H1 (cell line): ENCODE results near the gene TMEM35B. TPM values are rescaled to one million over a fixed set of nuclear protein-coding genes. Genes with fewer than 3 reads are reported as not detected.

Source experiments
- CTCF ChIA-PET: fragments of 300-600 bp; sonication (Branson Sonifier 250); formaldehyde crosslinking; loops from one replicate; lab custom pipeline; 2021; ENCODE audit not compliant: partially characterized antibody; lab: Charles Lee
- POLR2A ChIA-PET: fragments of 300-600 bp; sonication (Branson Sonifier 250); formaldehyde crosslinking; loops from one replicate; lab custom pipeline; 2021; ENCODE audit warnings: inconsistent platforms; ENCODE audit not compliant: partially characterized antibody; lab: Charles Lee
- DNase-seq, 2 experiments: peaks; one replicate each; pipeline versions ENCODE4 v3.0.0 to v3.0.0-alpha.2; 2010 to 2022; ENCODE audit warnings: low spot score in 2 of 2, low read depth in 1 of 2, mixed read lengths in 1 of 2
- FAIRE-seq: peaks from 2 replicates; lab custom pipeline; 2011; peaks lifted over from hg19 to GRCh38; lab: Jason Lieb, UNC
- H2AFZ ChIP-seq: 2 replicates; pipeline ENCODE4 v1.8.1; 2012; ENCODE audit warnings: low read length, inconsistent platforms
- H2AK5ac ChIP-seq: 2 replicates; pipeline ENCODE4 v1.6.1; 2013; ENCODE audit warnings: low read depth, low read length
- H2BK120ac ChIP-seq: replicated peaks from 2 replicates; pipeline ENCODE3; 2013; ENCODE audit warnings: low read depth, low read length, inconsistent platforms
- H2BK12ac ChIP-seq: 2 replicates; pipeline ENCODE4 v1.6.1; 2013; ENCODE audit warnings: low read depth, low read length
- H2BK15ac ChIP-seq: 2 replicates; pipeline ENCODE4 v1.6.1; 2013; ENCODE audit warnings: low read length
- H2BK20ac ChIP-seq: 2 replicates; pipeline ENCODE4 v1.6.1; 2013; ENCODE audit warnings: low read length
- H2BK5ac ChIP-seq: 2 replicates; pipeline ENCODE4 v1.6.1; 2013; ENCODE audit warnings: low read depth, low read length
- H3K14ac ChIP-seq: 2 replicates; pipeline ENCODE4 v1.6.1; 2013; ENCODE audit warnings: inconsistent platforms; ENCODE audit not compliant: insufficient read length
- H3K18ac ChIP-seq: 2 replicates; pipeline ENCODE4 v1.6.1; 2013; ENCODE audit warnings: low read length; ENCODE audit errors: extremely low read depth
- H3K23ac ChIP-seq: 2 replicates; pipeline ENCODE4 v1.6.1; 2013; ENCODE audit warnings: inconsistent platforms; ENCODE audit not compliant: insufficient read length
- H3K23me2 ChIP-seq: 2 replicates; pipeline ENCODE4 v1.6.1; 2013; ENCODE audit warnings: low read depth, low read length
- H3K27ac ChIP-seq: 2 replicates; pipeline ENCODE4 v1.6.1; 2011; ENCODE audit warnings: low read depth, low read length, inconsistent platforms
- H3K27me3 ChIP-seq, 4 experiments: replicated peaks in 1 of 4; 1 replicate in 1 of 4; 2 replicates in 3 of 4; pipeline versions ENCODE4 v1.6.1 to v1.8.1; 2011 to 2013; ENCODE audit warnings: low read length in 3 of 4, mild to moderate bottlenecking in 3 of 4, inconsistent platforms in 2 of 4, mixed read lengths in 2 of 4, moderate library complexity in 1 of 4; ENCODE audit not compliant: control insufficient read depth in 3 of 4, insufficient read depth in 3 of 4; ENCODE audit errors: extremely low read depth in 1 of 4
- H3K36me3 ChIP-seq, 4 experiments: 2 replicates each; pipeline versions ENCODE4 v1.6.1 to v1.8.1; 2011 to 2013; ENCODE audit warnings: mild to moderate bottlenecking in 4 of 4, low read length in 3 of 4, moderate library complexity in 2 of 4, control low read depth in 1 of 4, inconsistent platforms in 1 of 4; ENCODE audit not compliant: insufficient read depth in 4 of 4, control insufficient read depth in 2 of 4
- H3K4ac ChIP-seq: replicated peaks from 2 replicates; pipeline ENCODE3; 2013; ENCODE audit warnings: low read length, low read depth, mixed read lengths, inconsistent platforms; ENCODE audit not compliant: insufficient read length
- H3K4me1 ChIP-seq, 4 experiments: replicated peaks in 1 of 4; 1 replicate in 1 of 4; 2 replicates in 3 of 4; pipeline versions ENCODE4 v1.6.1 to v1.8.1; 2011 to 2013; ENCODE audit warnings: low read length in 3 of 4, inconsistent platforms in 2 of 4, mixed read lengths in 1 of 4; ENCODE audit not compliant: insufficient read depth in 4 of 4, control insufficient read depth in 3 of 4
- H3K4me2 ChIP-seq, 2 experiments: 2 replicates each; pipeline versions ENCODE4 v1.6.1 to v1.8.1; 2011 to 2013; ENCODE audit warnings: low read depth in 2 of 2, low read length in 2 of 2, control low read depth in 1 of 2, inconsistent platforms in 1 of 2, mild to moderate bottlenecking in 1 of 2; ENCODE audit not compliant: insufficient read depth in 1 of 2
- H3K4me3 ChIP-seq, 4 experiments: fragments of 200-600, 300-600 bp in 1 of 4; sonication (generic), shearing (Covaris generic), sonication (Bioruptor Twin) in 1 of 4; 2 replicates each; pipeline versions ENCODE4 v1.5.1 to v1.8.1; 2011 to 2016; ENCODE audit warnings: low read length in 4 of 4, low read depth in 3 of 4, control low read depth in 2 of 4, inconsistent platforms in 2 of 4, mild to moderate bottlenecking in 2 of 4, mixed read lengths in 1 of 4, moderate library complexity in 1 of 4; ENCODE audit not compliant: insufficient read depth in 2 of 4; ENCODE audit errors: extremely low read depth in 1 of 4
- H3K56ac ChIP-seq: replicated peaks from 2 replicates; pipeline ENCODE3; 2013; ENCODE audit warnings: low read depth, mild to moderate bottlenecking, mixed read lengths, low read length, inconsistent platforms; ENCODE audit not compliant: insufficient read length
- H3K79me1 ChIP-seq: 2 replicates; pipeline ENCODE4 v1.6.1; 2013; ENCODE audit warnings: low read depth, low read length, control low read depth
- H3K79me2 ChIP-seq, 2 experiments: 2 replicates each; pipeline versions ENCODE4 v1.6.1 to v1.8.1; 2012 to 2013; ENCODE audit warnings: low read length in 2 of 2, mild to moderate bottlenecking in 2 of 2, inconsistent platforms in 1 of 2; ENCODE audit not compliant: insufficient read depth in 2 of 2, control insufficient read depth in 1 of 2
- H3K9ac ChIP-seq, 4 experiments: replicated peaks in 1 of 4; 1 replicate in 1 of 4; 2 replicates in 3 of 4; pipeline versions ENCODE4 v1.6.1 to v1.8.1; 2011 to 2013; ENCODE audit warnings: low read depth in 3 of 4, low read length in 3 of 4, control low read depth in 2 of 4, mild to moderate bottlenecking in 2 of 4, moderate library complexity in 2 of 4, inconsistent platforms in 1 of 4; ENCODE audit errors: extremely low read depth in 1 of 4
- H3K9me3 ChIP-seq, 2 experiments: 2 replicates each; pipeline versions ENCODE4 v1.6.1 to v1.8.1; 2012 to 2013; ENCODE audit warnings: mild to moderate bottlenecking in 2 of 2, moderate library complexity in 2 of 2, control low read depth in 1 of 2, inconsistent platforms in 1 of 2, low read depth in 1 of 2, low read length in 1 of 2, mixed read lengths in 1 of 2; ENCODE audit not compliant: insufficient read depth in 2 of 2
- H4K20me1 ChIP-seq, 2 experiments: replicated peaks in 1 of 2; 2 replicates each; pipeline versions ENCODE3 to v1.8.1; 2011 to 2013; ENCODE audit warnings: inconsistent platforms in 2 of 2, low read length in 2 of 2, mild to moderate bottlenecking in 1 of 2; ENCODE audit not compliant: insufficient read depth in 2 of 2, control insufficient read depth in 1 of 2
- H4K5ac ChIP-seq: 2 replicates; pipeline ENCODE4 v1.6.1; 2013; ENCODE audit warnings: low read length, low read depth, mixed read lengths, inconsistent platforms; ENCODE audit not compliant: insufficient read length
- H4K8ac ChIP-seq: 2 replicates; pipeline ENCODE4 v1.8.0; 2013; ENCODE audit warnings: mild to moderate bottlenecking, moderate library complexity, low read length, inconsistent platforms; ENCODE audit not compliant: insufficient read depth; ENCODE audit errors: extremely low read depth
- H4K91ac ChIP-seq: replicated peaks from 2 replicates; pipeline ENCODE3; 2013; ENCODE audit warnings: low read length, mixed read lengths, inconsistent platforms; ENCODE audit not compliant: insufficient read length
- ASH2L ChIP-seq: fragments of 200-600, 300-600 bp; sonication (generic); IDR thresholded peaks from one replicate; pipeline ENCODE4 v1.7.1; 2017; ENCODE audit warnings: low read length
- CBX5 ChIP-seq: fragments of 300-800, 300-1000 bp; sonication (generic); IDR thresholded peaks from 2 replicates; pipeline ENCODE4 v1.7.1; 2016; ENCODE audit warnings: antibody characterized with exemption, low read length, low read depth
- GTF2F1 ChIP-seq: IDR thresholded peaks from 2 replicates; pipeline ENCODE4 v1.6.1; 2012; ENCODE audit warnings: low read depth, low read length, improper control_type of control experiment, borderline replicate concordance
- SIN3A ChIP-seq, 2 experiments: IDR thresholded peaks in 1 of 2; conservative IDR thresholded peaks in 1 of 2; 2 replicates each; pipeline ENCODE4 v1.6.1; 2011 to 2012; ENCODE audit warnings: low read length in 2 of 2, improper control_type of control experiment in 1 of 2, low read depth in 1 of 2, mild to moderate bottlenecking in 1 of 2
- WGBS, 2 experiments: shearing (Covaris generic) in 1 of 2; methylation state at CpG; one replicate each; pipeline versions ENCODE4 v1.1.6 to v1.1.7; 2013 to 2015; ENCODE audit warnings: low lambda C conversion rate in 2 of 2, mixed read lengths in 2 of 2, inconsistent platforms in 1 of 2, low coverage in 1 of 2, missing lambda C conversion rate in 1 of 2; ENCODE audit not compliant: insufficient replicate concordance in 2 of 2, insufficient coverage in 1 of 2, insufficient read length in 1 of 2; ENCODE audit errors: extremely low coverage in 1 of 2, missing lambda C conversion rate in 1 of 2; 5-methylcytosine and 5-hydroxymethylcytosine counted together
- polyA plus RNA-seq, 7 experiments: library from polyadenylated mRNA; depleted of rRNA in 3 of 7; stranded (reverse) in 5 of 7; unstranded in 2 of 7; fragments of >200 nt in 5 of 7; fragments of 200-250 nt in 2 of 7; gene quantifications; 1 replicate in 5 of 7; 2 replicates in 1 of 7; 4 replicates in 1 of 7; pipeline versions ENCODE4 v1.2.1 to v1.2.3, GENCODE V29; 2011 to 2013; ENCODE audit warnings: missing spikeins in 2 of 7, mixed read lengths in 2 of 7
- total RNA-seq: library from RNA; stranded (reverse); fragmentation: NEBNext Ultra II Directional; extraction: Animal tissue kit (Norgen Biotek cat#: 25700); gene quantifications from 2 replicates; pipeline ENCODE4 v1.2.1, GENCODE V29; 2021
- TF ChIP-seq, protein P1 (sequence below): IDR thresholded peaks from 2 replicates; pipeline ENCODE4 v1.6.1; 2012; ENCODE audit warnings: inconsistent platforms
- TF ChIP-seq, protein P2 (sequence below): IDR thresholded peaks from 2 replicates; pipeline ENCODE4 v1.6.1; 2012; ENCODE audit warnings: low read length, inconsistent platforms

Gene TMEM35B
- total and polyA plus RNA-seq, 2 of the 8 experiments (the other 6 are each of a cell fraction or from before 2014, with no cell fraction given): 10.2 to 31.1 TPM

DNA sequence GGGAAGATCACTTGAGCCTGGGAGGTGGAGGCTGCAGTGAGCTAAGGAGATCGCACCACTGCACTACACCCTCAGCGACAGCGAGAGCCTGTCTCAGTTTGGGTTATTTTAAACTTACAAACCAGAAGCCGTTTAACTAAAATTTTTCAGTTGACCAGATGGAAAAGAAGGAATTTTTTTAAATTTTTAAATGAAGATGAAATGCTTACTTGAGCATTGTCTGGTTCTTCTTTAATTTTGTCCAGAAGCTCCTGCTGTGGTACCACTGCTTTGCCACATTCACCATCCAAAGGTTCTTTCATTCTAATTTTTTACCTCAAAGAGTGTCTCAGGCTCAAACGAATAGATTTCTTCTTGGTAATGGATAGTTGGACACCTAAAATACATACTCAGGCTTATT is 45.2 kb upstream of the TMEM35B start:
- Histone ChIP-seq H3K23me2 (peaks cover 5% of the 10 kb centered on the region; the same call in 1 of the 2 replicates), H2AK5ac (no peak overlapping the region), H3K4me2 (peak overlapping the region; percentile 77 to 88; a peak in 3 of 4 replicates), H3K18ac (no peak overlapping the region), H2BK20ac (no peak overlapping the region), H3K9ac (no peak overlapping the region), H4K8ac (no peak overlapping the region), H3K9me3 (peaks cover 4 to 13% of the 10 kb centered on the region in 2 experiments; a peak in 3 of 4 replicates), H2BK5ac (no peak overlapping the region), H2BK15ac (no peak overlapping the region), H3K79me2 (no peaks in the 10 kb centered on the region), H4K20me1 (peaks cover 1 to 2% of the 10 kb centered on the region in 2 experiments), H3K56ac (no peak overlapping the region), H3K23ac (no peak overlapping the region), H2AFZ (no peak overlapping the region), H3K27me3 (no peaks in the 10 kb centered on the region), H2BK120ac (no peak overlapping the region), H4K91ac (no peak overlapping the region), H3K79me1 (no peaks in the 10 kb centered on the region), H3K4me3 (peak overlapping the region; percentile 80 to 98 (median 88); a peak in 4 of 8 replicates), H3K4ac (no peak overlapping the region), H3K27ac (no peak overlapping the region), H2BK12ac (no peak overlapping the region)
- CTCF ChIA-PET: interaction anchor here (0.6 to 1.7 kb wide), 4 partner anchors 49 to 177 kb away, joined by 3 to 4 read pairs (median 3); no protein-coding TSS in a partner anchor
- FAIRE-seq: no peak
- 89% methylated on average over 5 of the region's 5 CpGs; no CpG with 5 or more reads in 1 of the 2 experiments for WGBS, 2 experiments
- no peak for DNase-seq
- TF ChIP-seq, protein P1, sequence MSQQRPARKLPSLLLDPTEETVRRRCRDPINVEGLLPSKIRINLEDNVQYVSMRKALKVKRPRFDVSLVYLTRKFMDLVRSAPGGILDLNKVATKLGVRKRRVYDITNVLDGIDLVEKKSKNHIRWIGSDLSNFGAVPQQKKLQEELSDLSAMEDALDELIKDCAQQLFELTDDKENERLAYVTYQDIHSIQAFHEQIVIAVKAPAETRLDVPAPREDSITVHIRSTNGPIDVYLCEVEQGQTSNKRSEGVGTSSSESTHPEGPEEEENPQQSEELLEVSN: no peak
- TF ChIP-seq ASH2L (no peak), GTF2F1 (no peak), SIN3A (conservative IDR thresholded peaks at IDR 0.05 in 1 of 2, IDR thresholded peaks at IDR 0.05 in 1 of 2; ENCODE audit: low read depth in 1 of 2, low read length in 2 of 2) (no peak), CBX5 (no peak)
- TF ChIP-seq, protein P2, sequence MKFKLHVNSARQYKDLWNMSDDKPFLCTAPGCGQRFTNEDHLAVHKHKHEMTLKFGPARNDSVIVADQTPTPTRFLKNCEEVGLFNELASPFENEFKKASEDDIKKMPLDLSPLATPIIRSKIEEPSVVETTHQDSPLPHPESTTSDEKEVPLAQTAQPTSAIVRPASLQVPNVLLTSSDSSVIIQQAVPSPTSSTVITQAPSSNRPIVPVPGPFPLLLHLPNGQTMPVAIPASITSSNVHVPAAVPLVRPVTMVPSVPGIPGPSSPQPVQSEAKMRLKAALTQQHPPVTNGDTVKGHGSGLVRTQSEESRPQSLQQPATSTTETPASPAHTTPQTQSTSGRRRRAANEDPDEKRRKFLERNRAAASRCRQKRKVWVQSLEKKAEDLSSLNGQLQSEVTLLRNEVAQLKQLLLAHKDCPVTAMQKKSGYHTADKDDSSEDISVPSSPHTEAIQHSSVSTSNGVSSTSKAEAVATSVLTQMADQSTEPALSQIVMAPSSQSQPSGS: no peak
- TF ChIP-seq, all 59 proteins: peak for 0
- Histone ChIP-seq H3K4me1 (no peaks in the 10 kb centered on the region), H3K36me3 (0 out of 8 replicates have a peak, but pooled peaks cover 0 to 3% (median 0%) of the 10 kb centered on the region in 4 experiments), H4K5ac (no peak overlapping the region), H3K14ac (no peak overlapping the region)
- POLR2A ChIA-PET: interaction anchor here (0.5 to 1.7 kb wide), 4 partner anchors 9 to 45 kb away, joined by 3 to 6 read pairs (median 4); partner anchors contain the start of gene TMEM35B
